Glutamatergic neuron (in vitro differentiated cells): ENCODE results near the gene LETM1. TPM values are rescaled to one million over a fixed set of nuclear protein-coding genes. Genes with fewer than 3 reads are reported as not detected.

Experiments
- DNase-seq: peaks from one replicate; pipeline ENCODE4 v3.0.0; 2022
- H3K27ac Mint-ChIP-seq: one replicate; pipeline ENCODE4 v1.8.0; 2020; ENCODE audit warnings: mild to moderate bottlenecking, mixed read lengths, inconsistent platforms; ENCODE audit not compliant: unreplicated experiment
- H3K27me3 Mint-ChIP-seq: one replicate; pipeline ENCODE4 v1.8.0; 2020; ENCODE audit warnings: mild to moderate bottlenecking, moderate library complexity, mixed read lengths, inconsistent platforms; ENCODE audit not compliant: unreplicated experiment
- H3K36me3 Mint-ChIP-seq: one replicate; pipeline ENCODE4 v1.8.0; 2020; ENCODE audit warnings: mild to moderate bottlenecking, mixed read lengths, inconsistent platforms; ENCODE audit not compliant: unreplicated experiment
- H3K4me1 Mint-ChIP-seq: one replicate; pipeline ENCODE4 v1.8.0; 2020; ENCODE audit warnings: mild to moderate bottlenecking, low read depth, mixed read lengths, inconsistent platforms; ENCODE audit not compliant: unreplicated experiment
- H3K4me3 Mint-ChIP-seq: one replicate; pipeline ENCODE4 v1.8.0; 2020; ENCODE audit warnings: mild to moderate bottlenecking, mixed read lengths, inconsistent platforms; ENCODE audit not compliant: unreplicated experiment
- H3K9me3 Mint-ChIP-seq: one replicate; pipeline ENCODE4 v1.8.0; 2020; ENCODE audit warnings: mild to moderate bottlenecking, moderate library complexity, mixed read lengths, inconsistent platforms; ENCODE audit not compliant: unreplicated experiment
- total RNA-seq: library from RNA; stranded (reverse); fragmentation: NEBNext Ultra II Directional; extraction: Animal tissue kit (Norgen Biotek cat#: 25700); gene quantifications from one replicate; pipeline ENCODE4 v1.2.1, GENCODE V29; 2021; ENCODE audit not compliant: unreplicated experiment
- TF ChIP-seq, protein P1 (sequence below): fragments of 200-600 bp; sonication (generic); IDR thresholded peaks from one replicate; pipeline ENCODE4 v1.5.0; 2021; ENCODE audit not compliant: partially characterized antibody, unreplicated experiment

LETM1 gene
- total RNA-seq, 1 donor from 2014 or later: 48.5 TPM

DNA sequence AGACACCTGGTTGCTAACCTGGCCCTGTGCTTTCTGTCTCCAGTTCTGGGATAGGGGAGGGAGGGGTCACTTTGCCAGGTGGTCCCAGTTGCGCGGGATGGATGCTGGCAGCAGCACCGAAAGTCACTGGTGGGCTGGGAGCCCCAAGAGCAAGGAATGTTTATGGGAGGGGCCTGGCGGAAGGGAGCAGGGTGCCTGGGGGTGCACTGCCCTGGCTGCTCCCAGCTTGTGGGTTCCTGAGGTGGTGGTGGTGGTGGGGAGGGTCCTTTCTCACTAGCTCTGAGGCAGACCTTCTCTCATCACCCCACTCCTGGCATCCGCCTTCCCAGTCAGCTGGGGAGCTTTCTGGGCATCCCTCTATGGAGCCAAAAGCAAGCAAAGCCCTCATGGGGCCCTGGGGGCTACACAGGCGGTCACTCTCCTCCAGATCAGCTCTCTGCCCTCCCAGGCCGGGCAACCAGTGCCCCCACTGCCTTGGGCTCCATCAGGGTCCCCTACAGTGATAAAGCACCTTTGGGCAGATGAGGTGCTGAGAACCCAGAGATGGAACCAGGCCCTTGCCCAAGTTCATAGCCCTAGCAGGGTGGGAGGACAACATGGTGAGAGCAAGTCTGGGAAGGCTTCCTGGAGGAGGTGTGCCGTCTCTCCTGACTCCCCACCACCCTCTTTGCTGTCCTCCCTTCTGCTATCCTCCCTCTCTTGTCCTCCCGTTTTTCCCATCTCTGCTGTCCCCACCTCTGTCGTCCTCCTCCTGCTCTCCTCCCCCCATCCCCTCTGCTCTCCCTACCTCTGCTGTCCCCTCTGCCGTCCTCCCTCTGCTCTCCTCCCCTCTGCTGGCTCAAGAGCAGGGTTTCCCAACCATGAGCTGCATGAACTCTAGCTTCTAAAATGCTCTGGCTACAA lies 46.9 kb downstream of the LETM1 start:
- H3K27ac Mint-ChIP-seq: no peak overlapping the region
- no peaks in the 10 kb centered on the region for H3K4me1 Mint-ChIP-seq
- H3K27me3 Mint-ChIP-seq: peaks cover 3% of the 10 kb centered on the region
- H3K9me3 Mint-ChIP-seq: peaks cover 2% of the 10 kb centered on the region
- H3K4me3 Mint-ChIP-seq: no peak overlapping the region
- H3K36me3 Mint-ChIP-seq: no peaks in the 10 kb centered on the region
- TF ChIP-seq, protein P1, sequence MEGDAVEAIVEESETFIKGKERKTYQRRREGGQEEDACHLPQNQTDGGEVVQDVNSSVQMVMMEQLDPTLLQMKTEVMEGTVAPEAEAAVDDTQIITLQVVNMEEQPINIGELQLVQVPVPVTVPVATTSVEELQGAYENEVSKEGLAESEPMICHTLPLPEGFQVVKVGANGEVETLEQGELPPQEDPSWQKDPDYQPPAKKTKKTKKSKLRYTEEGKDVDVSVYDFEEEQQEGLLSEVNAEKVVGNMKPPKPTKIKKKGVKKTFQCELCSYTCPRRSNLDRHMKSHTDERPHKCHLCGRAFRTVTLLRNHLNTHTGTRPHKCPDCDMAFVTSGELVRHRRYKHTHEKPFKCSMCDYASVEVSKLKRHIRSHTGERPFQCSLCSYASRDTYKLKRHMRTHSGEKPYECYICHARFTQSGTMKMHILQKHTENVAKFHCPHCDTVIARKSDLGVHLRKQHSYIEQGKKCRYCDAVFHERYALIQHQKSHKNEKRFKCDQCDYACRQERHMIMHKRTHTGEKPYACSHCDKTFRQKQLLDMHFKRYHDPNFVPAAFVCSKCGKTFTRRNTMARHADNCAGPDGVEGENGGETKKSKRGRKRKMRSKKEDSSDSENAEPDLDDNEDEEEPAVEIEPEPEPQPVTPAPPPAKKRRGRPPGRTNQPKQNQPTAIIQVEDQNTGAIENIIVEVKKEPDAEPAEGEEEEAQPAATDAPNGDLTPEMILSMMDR: no peak
- DNase-seq: no peak

DNA sequence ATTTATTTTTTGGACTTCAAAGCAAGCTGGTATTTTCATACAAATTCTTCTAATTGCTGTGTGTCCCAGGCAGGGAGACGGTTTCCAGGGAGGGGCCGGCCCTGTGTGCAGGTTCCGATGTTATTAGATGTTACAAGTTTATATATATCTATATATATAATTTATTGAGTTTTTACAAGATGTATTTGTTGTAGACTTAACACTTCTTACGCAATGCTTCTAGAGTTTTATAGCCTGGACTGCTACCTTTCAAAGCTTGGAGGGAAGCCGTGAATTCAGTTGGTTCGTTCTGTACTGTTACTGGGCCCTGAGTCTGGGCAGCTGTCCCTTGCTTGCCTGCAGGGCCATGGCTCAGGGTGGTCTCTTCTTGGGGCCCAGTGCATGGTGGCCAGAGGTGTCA lies 47.6 kb downstream of the LETM1 start:
- H3K4me3 Mint-ChIP-seq: no peak overlapping the region
- H3K36me3 Mint-ChIP-seq: no peaks in the 10 kb centered on the region
- H3K9me3 Mint-ChIP-seq: no peaks in the 10 kb centered on the region
- DNase-seq: no peak
- TF ChIP-seq, protein P1: no peak
- H3K4me1 Mint-ChIP-seq: no peaks in the 10 kb centered on the region
- H3K27ac Mint-ChIP-seq: no peak overlapping the region
- H3K27me3 Mint-ChIP-seq: peaks cover 3% of the 10 kb centered on the region

DNA sequence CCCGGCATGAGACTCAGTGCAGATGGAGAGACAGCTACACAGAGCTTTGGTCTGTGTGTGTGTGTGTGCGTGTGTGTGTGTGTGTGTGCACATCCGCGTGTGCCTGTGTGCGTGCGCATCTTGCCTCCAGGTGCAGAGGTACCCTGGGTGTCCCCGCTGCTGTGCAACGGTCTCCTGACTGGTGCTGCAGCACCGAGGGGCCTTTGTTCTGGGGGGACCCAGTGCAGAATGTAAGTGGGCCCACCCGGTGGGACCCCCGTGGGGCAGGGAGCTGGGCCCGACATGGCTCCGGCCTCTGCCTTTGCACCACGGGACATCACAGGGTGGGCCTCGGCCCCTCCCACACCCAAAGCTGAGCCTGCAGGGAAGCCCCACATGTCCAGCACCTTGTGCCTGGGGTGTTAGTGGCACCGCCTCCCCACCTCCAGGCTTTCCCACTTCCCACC lies 48.6 kb downstream of the LETM1 start:
- H3K36me3 Mint-ChIP-seq: no peaks in the 10 kb centered on the region
- no peak overlapping the region for H3K27ac Mint-ChIP-seq
- no peak overlapping the region for H3K4me3 Mint-ChIP-seq
- H3K4me1 Mint-ChIP-seq: no peaks in the 10 kb centered on the region
- TF ChIP-seq, protein P1: no peak
- peaks cover 4% of the 10 kb centered on the region for H3K27me3 Mint-ChIP-seq
- no peak for DNase-seq
- H3K9me3 Mint-ChIP-seq: peaks cover 2% of the 10 kb centered on the region

DNA sequence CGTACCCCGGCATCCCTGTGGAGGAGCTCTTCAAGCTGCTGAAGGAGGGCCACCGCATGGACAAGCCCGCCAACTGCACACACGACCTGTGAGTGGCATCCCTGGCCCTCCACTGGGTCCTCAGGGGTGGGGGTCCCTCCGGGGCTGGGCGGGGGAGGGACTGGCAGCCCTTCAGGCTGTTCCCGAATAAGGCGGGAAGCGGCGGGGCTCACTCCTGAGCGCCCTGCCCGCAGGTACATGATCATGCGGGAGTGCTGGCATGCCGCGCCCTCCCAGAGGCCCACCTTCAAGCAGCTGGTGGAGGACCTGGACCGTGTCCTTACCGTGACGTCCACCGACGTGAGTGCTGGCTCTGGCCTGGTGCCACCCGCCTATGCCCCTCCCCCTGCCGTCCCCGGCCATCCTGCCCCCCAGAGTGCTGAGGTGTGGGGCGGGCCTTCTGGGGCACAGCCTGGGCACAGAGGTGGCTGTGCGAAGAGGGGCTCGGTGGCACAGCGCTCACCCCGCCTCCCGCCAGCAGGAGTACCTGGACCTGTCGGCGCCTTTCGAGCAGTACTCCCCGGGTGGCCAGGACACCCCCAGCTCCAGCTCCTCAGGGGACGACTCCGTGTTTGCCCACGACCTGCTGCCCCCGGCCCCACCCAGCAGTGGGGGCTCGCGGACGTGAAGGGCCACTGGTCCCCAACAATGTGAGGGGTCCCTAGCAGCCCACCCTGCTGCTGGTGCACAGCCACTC lies 49.2 kb downstream of the LETM1 start:
- no peak overlapping the region for H3K4me3 Mint-ChIP-seq

More for the DNA sequence above, 49.2 kb downstream of the LETM1 start:
- Mint-ChIP-seq H3K36me3 (no peaks in the 10 kb centered on the region), H3K9me3 (peaks cover 2% of the 10 kb centered on the region), H3K27ac (no peak overlapping the region), H3K4me1 (no peaks in the 10 kb centered on the region), H3K27me3 (peaks cover 4% of the 10 kb centered on the region)
- DNase-seq: no peak
- TF ChIP-seq, protein P1: no peak
